ENCODE results near the gene HPD.
"Not testable (repeated sequence)": the region's sequence is repeated elsewhere in the genome, so short reads cannot be mapped to it uniquely, and the experiment has no call there.

HPD gene

DNA sequence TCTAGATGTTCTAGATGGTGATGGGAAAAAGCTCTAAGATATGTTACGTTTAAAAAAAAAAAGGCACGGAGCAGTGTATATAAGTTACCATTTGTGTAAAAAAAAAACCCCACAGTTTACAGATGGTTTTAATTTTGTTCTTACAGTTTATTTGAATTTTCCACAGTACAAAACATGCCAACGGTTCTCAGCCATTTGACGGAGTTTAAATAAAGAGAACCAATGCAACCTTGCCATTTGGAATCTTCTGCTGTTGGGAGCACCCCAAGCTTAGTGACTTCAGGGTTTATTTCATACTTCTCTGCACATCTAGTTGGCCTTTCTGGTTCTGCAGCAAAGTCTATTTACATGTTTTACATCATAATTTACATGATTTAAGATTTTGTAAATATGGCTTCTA, 7.7 kb upstream of the HPD start:
- Histone ChIP-seq H3K27ac (ENCODE audit: low read depth, low read length) (no peak overlapping the region), H3K4me1 (ENCODE audit: insufficient read depth, low read length) (peaks cover 7% of the 10 kb centered on the region), H3K9me3 (ENCODE audit: insufficient read depth, low read depth, low read length) (no peaks in the 10 kb centered on the region), H3K36me3 (ENCODE audit: insufficient read depth, low read length) (no peaks in the 10 kb centered on the region), H3K27me3 (ENCODE audit: insufficient read depth, low read length) (no peaks in the 10 kb centered on the region), H3K9ac (ENCODE audit: low read depth, low read length) (no peak overlapping the region), H3K4me3 (ENCODE audit: low read length) (no peak overlapping the region)
- WGBS: 95% methylated on average over 4 of the region's 4 CpGs

DNA sequence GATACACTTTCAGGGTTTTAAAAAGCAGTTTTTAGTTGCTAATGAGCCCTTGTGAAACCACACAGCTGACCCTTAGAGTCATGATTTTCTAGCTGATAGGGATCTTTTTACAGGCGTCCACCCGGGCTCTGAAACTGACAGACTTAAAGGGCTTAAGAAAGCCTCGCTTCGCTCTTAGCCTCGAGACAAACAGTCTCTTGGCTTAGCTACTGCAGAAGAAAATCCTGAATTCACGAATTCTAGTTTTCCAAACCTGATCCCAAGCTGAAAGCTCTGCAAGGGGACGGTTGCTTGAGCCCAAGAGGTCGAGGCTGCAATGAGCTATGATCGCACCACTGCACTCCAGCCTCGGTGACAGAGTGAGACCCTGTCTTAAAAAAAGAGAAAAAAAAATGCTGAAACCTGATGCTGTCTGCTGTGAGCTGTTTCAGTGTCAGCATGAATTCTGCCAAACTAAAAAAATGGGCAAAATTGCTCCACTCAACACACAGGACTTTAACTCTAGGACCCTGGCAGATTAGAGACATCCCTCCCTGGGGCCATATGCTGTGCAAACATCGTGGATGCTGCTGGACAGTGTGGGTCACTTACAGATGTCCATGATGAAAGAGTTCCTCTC, 3.1 kb upstream of the HPD start:
- 70% methylated on average over 11 of the region's 11 CpGs for WGBS
- H3K4me1 ChIP-seq (ENCODE audit: insufficient read depth, low read length): peaks cover 25% of the 10 kb centered on the region
- H3K27me3 ChIP-seq (ENCODE audit: insufficient read depth, low read length): no peaks in the 10 kb centered on the region
- H3K27ac ChIP-seq (ENCODE audit: low read depth, low read length): 0 out of 2 replicates have a peak overlapping the region, but pooled peaks have one; percentile 21
- no peaks in the 10 kb centered on the region for H3K9me3 ChIP-seq (ENCODE audit: insufficient read depth, low read depth, low read length)
- no peak overlapping the region for H3K9ac ChIP-seq (ENCODE audit: low read depth, low read length)
- H3K4me3 ChIP-seq (ENCODE audit: low read length): no peak overlapping the region
- no peaks in the 10 kb centered on the region for H3K36me3 ChIP-seq (ENCODE audit: insufficient read depth, low read length)

DNA sequence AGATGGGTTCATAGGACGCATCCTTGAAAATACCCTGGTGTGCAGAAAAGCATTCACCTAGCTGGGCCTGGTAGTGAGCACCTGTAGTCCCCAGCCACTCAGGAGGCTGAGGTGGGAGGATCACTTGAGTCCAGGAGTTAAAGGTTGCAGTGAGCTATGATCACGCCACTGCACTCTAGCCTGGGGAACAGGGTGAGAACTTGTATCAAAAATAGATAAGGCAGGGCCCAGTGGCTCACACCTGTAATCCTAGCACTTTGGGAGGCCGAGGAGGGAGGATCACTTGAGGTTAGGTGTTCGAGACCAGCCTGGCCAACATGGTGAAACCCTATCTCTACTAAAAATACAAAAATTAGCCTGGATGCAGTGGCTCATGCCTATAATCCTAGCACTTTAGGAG, 2.0 kb upstream of the HPD start:
- H3K4me1 ChIP-seq (ENCODE audit: insufficient read depth, low read length): peaks cover 25% of the 10 kb centered on the region
- H3K4me3 ChIP-seq (ENCODE audit: low read length); H3K27me3 ChIP-seq (ENCODE audit: insufficient read depth, low read length); H3K9ac ChIP-seq (ENCODE audit: low read depth, low read length); H3K36me3 ChIP-seq (ENCODE audit: insufficient read depth, low read length); H3K9me3 ChIP-seq (ENCODE audit: insufficient read depth, low read depth, low read length); H3K27ac ChIP-seq (ENCODE audit: low read depth, low read length): not testable (repeated sequence)
- WGBS: 90% methylated on average over 4 of the region's 4 CpGs

DNA sequence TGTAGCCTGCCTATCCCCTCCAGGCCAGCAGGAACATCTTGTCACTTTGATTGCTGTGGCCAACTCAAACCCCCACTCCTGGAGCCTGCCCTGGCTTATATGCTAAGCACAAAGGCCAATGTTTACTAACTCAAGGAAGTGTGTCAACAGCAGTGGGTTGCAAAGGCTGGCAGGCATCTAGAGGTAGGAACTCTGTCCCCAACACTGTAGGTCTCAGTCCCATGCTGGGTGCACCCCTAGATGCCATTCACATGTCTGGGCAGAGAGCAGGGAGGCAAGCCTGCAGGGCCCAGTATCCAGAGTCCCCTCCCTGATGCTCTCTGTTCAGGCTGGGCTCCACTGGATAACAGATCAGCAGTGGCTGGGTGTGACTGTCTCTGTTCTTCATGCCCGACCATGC, 1.6 kb upstream of the HPD start:
- Histone ChIP-seq H3K36me3 (ENCODE audit: insufficient read depth, low read length) (no peaks in the 10 kb centered on the region), H3K9ac (ENCODE audit: low read depth, low read length) (no peak overlapping the region), H3K4me3 (ENCODE audit: low read length) (no peak overlapping the region), H3K4me1 (ENCODE audit: insufficient read depth, low read length) (peaks cover 25% of the 10 kb centered on the region), H3K27me3 (ENCODE audit: insufficient read depth, low read length) (no peaks in the 10 kb centered on the region), H3K27ac (ENCODE audit: low read depth, low read length) (no peak overlapping the region), H3K9me3 (ENCODE audit: insufficient read depth, low read depth, low read length) (no peaks in the 10 kb centered on the region)
- WGBS: 96% methylated on average over 1 of the region's 1 CpG

DNA sequence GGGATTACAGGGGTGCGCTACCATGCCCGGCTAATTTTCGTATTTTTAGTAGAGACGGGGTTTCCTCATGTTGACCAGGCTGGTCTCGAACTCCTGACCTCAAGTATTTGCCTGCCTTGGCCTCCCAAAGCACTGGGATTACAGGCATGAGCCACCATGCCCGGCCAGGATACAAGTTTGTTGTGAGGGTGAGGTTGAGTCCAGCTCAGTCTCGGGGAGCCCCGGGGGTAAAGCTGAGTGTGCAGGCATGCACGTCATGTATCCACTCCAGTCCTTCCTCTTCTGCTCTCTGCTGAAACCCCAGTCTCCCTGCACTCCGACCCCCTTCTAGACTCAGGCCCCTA, 369 bp downstream of the HPD start:
- H3K27me3 ChIP-seq (ENCODE audit: insufficient read depth, low read length): no peaks in the 10 kb centered on the region
- no peak overlapping the region for H3K4me3 ChIP-seq (ENCODE audit: low read length)
- no peaks in the 10 kb centered on the region for H3K9me3 ChIP-seq (ENCODE audit: insufficient read depth, low read depth, low read length)
- WGBS: 92% methylated on average over 10 of the region's 10 CpGs
- H3K4me1 ChIP-seq (ENCODE audit: insufficient read depth, low read length): peaks cover 25% of the 10 kb centered on the region
- no peaks in the 10 kb centered on the region for H3K36me3 ChIP-seq (ENCODE audit: insufficient read depth, low read length)
- H3K27ac ChIP-seq (ENCODE audit: low read depth, low read length): peak overlapping the region; percentile 86; the same call in 1 of the 2 replicates
- H3K9ac ChIP-seq (ENCODE audit: low read depth, low read length): no peak overlapping the region

DNA sequence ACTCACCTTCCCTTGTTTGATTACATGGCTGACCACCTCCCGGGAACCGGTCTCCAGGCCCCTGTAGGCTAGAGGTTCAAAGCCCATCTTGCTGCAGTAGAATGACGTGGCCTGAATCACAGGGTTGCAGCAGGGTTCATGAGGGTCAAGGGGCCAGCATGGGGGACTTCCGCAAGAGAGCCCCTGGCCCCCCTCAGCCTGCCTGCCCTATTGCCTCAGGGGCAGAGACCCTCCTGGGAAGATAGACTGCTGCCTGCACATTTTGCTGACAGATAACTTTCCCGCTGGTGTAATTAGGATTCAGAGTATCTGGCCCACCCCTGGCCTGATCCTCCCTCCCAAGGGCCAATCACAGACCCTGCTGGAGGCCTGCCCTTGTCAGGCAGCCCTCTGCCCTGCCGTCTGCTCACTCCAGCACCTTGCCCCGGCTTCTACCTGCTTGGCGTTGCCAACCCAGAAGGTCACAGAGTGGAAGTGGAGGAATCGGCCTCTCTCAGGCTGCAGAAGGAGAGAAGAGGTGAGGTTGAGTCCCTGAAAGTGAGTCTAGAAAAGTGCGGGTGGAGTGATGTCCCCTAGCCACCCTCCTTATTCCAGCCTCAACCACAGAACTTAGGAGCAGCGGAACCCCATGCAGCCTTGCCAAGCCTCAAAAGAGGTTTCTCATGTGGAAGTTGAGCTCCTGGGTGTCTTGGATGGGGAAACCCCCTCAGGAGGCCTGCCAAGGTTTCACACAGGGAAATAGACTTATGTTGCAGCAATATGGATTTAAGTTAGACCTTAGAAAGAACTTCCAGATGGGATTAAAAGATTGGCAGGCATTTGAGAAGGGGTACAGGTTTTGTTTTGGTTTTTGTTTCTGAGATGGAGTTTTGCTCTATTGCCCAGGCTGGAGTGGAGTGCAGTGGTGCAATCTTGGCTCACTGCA, 1.1 kb downstream of the HPD start:
- no peak overlapping the region for H3K4me3 ChIP-seq (ENCODE audit: low read length)
- H3K27me3 ChIP-seq (ENCODE audit: insufficient read depth, low read length): no peaks in the 10 kb centered on the region
- peaks cover 25% of the 10 kb centered on the region for H3K4me1 ChIP-seq (ENCODE audit: insufficient read depth, low read length)
- H3K27ac ChIP-seq (ENCODE audit: low read depth, low read length): no peak overlapping the region
- no peak overlapping the region for H3K9ac ChIP-seq (ENCODE audit: low read depth, low read length)
- no peaks in the 10 kb centered on the region for H3K36me3 ChIP-seq (ENCODE audit: insufficient read depth, low read length)
- H3K9me3 ChIP-seq (ENCODE audit: insufficient read depth, low read depth, low read length): no peaks in the 10 kb centered on the region
- WGBS: 76% methylated on average over 11 of the region's 11 CpGs

DNA sequence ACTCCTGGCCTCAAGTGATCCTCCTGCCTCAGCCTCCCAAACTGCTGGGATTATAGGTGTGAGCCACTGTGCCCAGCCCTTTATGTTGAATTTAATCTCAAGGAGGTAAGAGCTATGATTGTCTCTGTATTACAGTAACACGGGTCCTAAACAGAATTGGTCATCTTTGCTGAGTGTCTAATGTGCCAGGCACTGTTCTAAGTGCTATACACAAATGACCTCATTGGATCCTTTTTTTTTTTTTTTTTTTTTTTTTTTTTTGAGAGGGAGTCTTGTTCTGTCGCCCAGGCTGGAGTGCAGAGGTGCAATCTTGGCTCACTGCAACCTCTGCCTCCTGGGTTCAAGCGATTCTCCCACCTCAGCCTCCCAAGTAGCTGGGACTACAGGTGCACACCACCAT, 6.3 kb downstream of the HPD start:
- H3K4me3 ChIP-seq (ENCODE audit: low read length); H3K9ac ChIP-seq (ENCODE audit: low read depth, low read length); H3K27me3 ChIP-seq (ENCODE audit: insufficient read depth, low read length); H3K4me1 ChIP-seq (ENCODE audit: insufficient read depth, low read length); H3K36me3 ChIP-seq (ENCODE audit: insufficient read depth, low read length); H3K9me3 ChIP-seq (ENCODE audit: insufficient read depth, low read depth, low read length); H3K27ac ChIP-seq (ENCODE audit: low read depth, low read length): not testable (repeated sequence)
- 52% methylated on average over 3 of the region's 3 CpGs for WGBS

DNA sequence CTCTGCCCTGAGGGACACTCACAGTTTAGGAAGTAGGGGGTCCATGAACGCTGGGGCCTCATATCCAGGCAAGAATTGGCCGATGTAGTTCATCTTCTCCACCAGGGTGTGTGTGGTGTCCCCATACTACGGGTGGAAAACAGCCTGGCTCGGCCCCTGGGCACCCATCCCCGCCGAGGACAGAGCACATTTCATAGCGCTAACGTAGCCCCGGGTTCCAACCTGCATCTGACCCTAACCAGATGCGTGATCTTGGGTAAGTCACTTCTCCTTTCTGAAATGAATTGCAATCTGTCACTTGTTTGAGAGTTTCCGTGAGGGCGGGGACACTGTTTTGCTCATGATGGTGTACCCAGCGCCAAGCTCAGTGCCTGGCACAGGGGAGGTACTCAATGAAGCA, 9.0 kb downstream of the HPD start:
- Histone ChIP-seq H3K27ac (ENCODE audit: low read depth, low read length) (no peak overlapping the region), H3K36me3 (ENCODE audit: insufficient read depth, low read length) (no peaks in the 10 kb centered on the region), H3K4me1 (ENCODE audit: insufficient read depth, low read length) (no peaks in the 10 kb centered on the region), H3K27me3 (ENCODE audit: insufficient read depth, low read length) (no peaks in the 10 kb centered on the region), H3K9ac (ENCODE audit: low read depth, low read length) (no peak overlapping the region), H3K4me3 (ENCODE audit: low read length) (no peak overlapping the region), H3K9me3 (ENCODE audit: insufficient read depth, low read depth, low read length) (no peaks in the 10 kb centered on the region)
- 81% methylated on average over 13 of the region's 13 CpGs for WGBS

DNA sequence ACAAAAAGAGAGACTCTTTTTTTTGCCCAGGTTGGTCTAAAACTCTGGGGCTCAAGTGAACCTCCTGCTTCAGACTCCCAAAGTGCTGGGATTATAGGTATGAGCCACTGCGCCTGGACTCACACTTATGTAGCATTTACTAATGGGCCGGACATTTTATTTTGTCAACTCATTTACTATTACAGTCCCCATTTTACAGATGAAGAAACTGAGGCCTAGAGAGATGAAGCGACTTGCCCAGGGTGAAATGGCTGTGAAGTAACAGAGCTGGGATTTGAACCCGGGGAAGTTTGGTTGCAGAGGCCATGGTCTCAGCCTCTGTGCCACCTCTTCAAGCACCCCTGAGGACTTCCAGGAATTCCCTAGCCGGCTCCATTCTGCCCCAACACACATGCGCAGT, 9.4 kb downstream of the HPD start:
- H3K27ac ChIP-seq (ENCODE audit: low read depth, low read length): no peak overlapping the region
- H3K4me1 ChIP-seq (ENCODE audit: insufficient read depth, low read length): no peaks in the 10 kb centered on the region
- WGBS: 92% methylated on average over 6 of the region's 6 CpGs
- no peak overlapping the region for H3K9ac ChIP-seq (ENCODE audit: low read depth, low read length)
- H3K27me3 ChIP-seq (ENCODE audit: insufficient read depth, low read length): no peaks in the 10 kb centered on the region
- H3K36me3 ChIP-seq (ENCODE audit: insufficient read depth, low read length): no peaks in the 10 kb centered on the region
- H3K9me3 ChIP-seq (ENCODE audit: insufficient read depth, low read depth, low read length): no peaks in the 10 kb centered on the region
- H3K4me3 ChIP-seq (ENCODE audit: low read length): no peak overlapping the region

DNA sequence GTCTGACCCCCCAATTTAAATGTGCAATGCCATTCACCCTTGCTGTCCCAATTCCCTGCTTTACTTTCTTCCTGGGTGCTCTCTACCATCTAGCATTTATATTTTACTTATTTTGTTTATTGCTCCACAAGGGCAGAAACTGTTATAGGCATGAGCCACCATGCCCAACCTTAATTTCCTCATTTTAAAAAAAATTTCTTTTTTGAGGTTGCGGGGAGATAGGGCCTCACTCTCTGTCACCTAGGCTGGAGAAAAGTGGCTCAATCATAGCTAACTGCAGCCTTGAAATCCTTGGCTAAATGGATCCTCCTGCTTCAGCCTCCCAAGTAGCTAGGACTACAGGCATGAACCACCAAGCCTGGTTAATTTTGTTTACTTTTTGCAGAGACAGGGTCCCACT, 13.0 kb downstream of the HPD start:
- H3K27ac ChIP-seq (ENCODE audit: low read depth, low read length): no peak overlapping the region
- no peaks in the 10 kb centered on the region for H3K36me3 ChIP-seq (ENCODE audit: insufficient read depth, low read length)
- no peaks in the 10 kb centered on the region for H3K9me3 ChIP-seq (ENCODE audit: insufficient read depth, low read depth, low read length)
- 94% methylated on average over 1 of the region's 1 CpG for WGBS
- no peaks in the 10 kb centered on the region for H3K4me1 ChIP-seq (ENCODE audit: insufficient read depth, low read length)
- no peak overlapping the region for H3K4me3 ChIP-seq (ENCODE audit: low read length)
- no peaks in the 10 kb centered on the region for H3K27me3 ChIP-seq (ENCODE audit: insufficient read depth, low read length)
- H3K9ac ChIP-seq (ENCODE audit: low read depth, low read length): no peak overlapping the region

DNA sequence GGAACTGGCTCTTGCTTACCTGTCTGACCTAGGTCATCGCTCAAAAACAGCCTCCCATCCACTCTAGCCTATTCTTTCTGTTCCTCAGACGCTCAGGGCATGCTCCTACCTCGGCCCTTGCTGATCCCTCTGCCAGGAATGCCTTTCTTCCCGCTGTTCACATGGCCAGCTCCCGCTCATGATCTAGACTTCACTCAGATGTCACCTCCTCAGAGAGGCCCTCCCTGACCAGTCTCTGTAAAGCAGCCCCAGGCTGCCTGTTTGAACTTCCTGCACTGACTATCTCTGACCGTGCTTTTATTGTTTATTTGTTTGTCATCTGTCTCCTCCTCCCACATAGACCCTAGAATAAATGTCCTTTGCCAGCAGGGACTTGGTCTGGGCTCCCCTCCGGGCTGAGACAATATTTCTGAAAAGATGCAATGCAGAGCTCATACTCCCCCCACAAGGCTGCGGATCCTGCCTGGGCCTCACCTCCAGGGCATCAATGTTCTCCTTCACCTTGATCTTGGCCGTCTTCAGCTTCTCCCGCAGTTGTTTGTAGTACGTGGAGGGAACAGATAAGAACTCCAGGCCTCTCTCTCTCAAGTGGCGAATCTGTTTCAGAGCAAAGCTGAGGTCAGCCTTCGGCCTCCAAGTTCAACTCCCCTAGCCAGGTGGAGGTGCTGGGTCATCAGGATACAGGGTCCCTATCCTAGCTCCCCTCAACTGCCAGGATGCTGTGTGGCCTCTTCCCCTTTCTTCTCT, 15.2 kb downstream of the HPD start:
- Histone ChIP-seq H3K4me3 (ENCODE audit: low read length) (no peak overlapping the region), H3K9me3 (ENCODE audit: insufficient read depth, low read depth, low read length) (no peaks in the 10 kb centered on the region), H3K36me3 (ENCODE audit: insufficient read depth, low read length) (no peaks in the 10 kb centered on the region), H3K9ac (ENCODE audit: low read depth, low read length) (no peak overlapping the region), H3K27ac (ENCODE audit: low read depth, low read length) (no peak overlapping the region), H3K27me3 (ENCODE audit: insufficient read depth, low read length) (no peaks in the 10 kb centered on the region), H3K4me1 (ENCODE audit: insufficient read depth, low read length) (no peaks in the 10 kb centered on the region)
- 74% methylated on average over 13 of the region's 13 CpGs for WGBS
